AG08396 (cell line): ENCODE results near the gene GIPC1.

Experiments used
- DNase-seq: peaks from one replicate; pipeline ENCODE4 v3.0.0; 2012; ENCODE audit warnings: low spot score, mixed read lengths

GIPC1 gene

DNA sequence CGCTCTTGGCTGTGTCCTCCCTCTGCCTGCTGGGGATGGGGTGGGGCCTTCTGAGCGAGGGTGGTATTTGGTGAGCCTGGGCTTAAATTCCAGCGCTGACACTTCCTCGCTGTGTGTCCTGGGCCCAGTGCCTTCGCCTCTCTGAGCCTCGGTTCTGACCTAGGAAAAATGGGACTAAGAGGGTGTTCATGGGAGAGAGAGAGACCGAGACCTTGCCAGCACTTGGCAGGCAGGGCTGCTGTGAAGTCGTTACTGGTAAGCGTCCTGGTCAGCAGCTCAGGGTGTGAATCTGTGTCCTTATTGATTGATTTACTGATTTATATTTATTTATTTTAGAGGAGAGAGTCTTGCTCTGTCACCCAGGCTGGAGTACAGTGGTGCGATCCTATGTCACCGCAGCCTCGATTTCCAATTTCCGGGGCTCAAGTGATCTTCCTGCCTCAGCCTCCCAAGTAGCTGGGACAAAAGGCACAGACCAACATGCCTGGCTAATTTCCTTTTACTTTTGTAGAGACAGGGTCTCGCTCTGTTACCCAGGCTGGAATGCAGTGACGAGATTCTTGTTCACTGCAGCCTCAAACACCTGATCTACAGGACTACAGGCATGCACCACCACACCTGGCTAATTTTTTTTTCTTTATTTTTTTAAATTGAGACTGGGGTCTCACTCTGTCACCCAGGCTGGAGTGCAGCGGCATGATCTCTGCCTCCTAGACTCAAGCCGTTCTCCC lies 60.4 kb downstream of the GIPC1 start:
- DNase-seq = no peak

DNA sequence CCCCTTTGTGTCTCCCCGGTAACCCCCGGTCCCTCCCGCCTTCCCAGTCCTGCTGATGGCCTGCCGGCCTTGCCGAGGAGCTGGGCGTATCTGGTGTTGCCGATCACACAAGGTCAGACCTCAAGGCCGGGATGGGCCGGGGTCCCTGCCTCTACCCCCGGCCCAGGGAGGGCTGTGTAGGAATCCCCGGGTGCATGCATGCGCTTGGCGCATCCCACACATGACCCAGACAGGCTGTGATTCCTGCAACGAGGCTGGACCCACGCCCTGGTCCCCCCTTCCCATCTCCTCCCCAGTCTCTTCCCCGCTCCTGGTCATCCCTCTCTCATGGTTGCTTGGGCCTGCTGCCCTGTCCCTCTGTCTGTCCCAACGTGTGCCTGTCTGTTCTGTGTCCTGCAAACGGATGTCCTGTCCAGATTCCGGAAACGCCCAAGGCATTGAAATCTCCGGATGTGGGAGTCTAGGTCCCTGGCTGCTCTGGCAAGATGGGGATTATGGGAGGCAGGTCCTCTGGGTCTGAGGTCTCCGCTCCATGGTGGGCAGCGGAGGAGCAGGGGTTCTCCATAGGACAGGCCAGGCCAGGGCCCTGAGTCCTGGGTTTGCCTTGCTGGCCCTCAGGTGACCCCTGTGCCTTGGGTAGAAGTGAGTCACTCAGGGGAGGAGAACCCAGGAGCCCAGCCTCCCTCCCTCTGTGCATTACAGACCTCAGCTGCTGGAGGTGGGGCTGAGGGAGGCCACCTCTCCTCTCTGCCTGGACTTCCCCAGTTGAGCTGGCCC lies 61.2 kb downstream of the GIPC1 start:
- peak; percentile 75 for DNase-seq

DNA sequence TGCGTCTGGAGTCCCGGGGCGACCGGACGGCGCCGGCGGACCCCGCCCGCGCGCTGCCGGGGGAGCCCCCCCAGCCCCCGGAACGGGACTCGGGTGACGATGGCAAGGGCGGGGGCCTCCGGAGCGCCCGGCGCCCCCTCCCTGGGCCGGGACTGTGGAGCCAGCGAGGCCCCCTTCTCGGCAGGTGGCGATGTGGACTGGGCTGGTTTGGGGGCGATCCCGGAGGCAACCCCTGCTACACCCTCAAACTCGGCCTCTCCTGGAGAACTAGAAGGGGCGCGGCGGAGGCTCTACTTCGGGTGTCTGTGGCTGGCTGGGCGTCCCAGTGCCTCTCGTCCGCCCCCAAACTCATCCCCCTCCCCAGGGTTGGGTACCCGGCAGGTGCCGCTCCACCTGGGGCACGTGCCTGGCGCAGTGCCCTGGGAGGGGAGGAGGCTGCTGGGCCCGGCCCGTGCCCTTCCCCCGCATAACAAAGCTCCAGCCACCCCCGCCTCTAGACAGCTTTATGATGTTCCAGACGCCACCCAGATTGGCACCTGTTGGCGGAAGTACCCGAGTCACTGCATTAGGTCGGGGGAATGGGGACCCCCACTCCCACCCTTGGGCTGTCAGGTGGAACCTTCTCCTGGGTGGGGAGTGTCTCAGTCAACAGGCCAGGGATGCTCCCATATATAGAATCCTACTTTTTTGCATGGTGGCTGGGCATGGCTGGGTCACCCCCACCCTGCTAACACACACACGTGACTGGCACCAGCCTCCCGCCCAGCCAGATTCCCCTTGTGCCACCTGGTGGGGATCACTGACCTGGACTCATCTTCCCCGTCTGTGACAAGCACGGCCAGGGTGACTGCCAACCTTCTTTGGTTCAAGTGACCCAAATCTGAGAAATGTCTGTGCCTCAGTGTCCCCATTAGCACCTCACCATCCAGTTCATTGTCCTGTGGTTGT lies 62.1 kb downstream of the GIPC1 start:
- DNase-seq = no peak

DNA sequence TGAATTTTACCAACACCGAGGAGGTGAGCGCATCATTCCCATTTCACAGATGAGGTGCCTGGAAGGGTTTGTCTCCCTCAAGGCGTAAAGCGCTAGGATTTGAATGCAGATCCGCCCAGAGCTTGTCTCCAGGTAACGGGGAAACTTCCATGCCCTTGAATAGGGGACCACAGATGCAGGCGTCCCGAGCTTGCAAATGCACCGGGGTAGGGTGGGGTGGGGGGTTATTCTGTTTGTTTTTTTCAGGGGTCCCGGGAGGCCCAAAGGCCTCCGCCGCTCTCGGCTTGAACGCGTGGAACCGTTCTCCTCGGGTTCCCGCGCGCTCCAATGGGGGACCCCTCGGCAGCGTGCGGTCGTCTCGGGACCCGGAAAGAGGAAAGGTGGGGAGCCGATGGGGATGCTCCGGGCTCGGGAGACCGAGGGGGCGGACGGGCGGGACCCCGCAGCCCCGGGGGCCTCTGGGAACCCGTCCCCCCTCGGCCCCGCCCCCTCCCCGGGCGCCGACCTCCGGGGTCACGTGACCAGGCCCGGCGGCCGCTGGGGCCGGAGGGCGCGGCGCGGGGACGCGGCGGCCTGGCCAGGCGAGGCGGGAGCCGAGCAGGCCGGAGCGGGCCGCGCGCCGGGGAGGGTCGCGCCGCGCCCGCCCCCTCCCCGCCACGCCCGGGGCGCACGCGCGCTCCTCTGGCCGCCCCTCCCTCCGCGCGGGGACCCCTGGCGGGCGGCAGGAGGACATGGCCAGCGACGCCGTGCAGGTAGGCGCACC lies 63.0 kb downstream of the GIPC1 start, which contains the start of gene PKN1:
PKN1 (plus strand) TSS at position 516 of the 763 bp plus-strand sequence; CDS start at position 732, 216 bp downstream.
- DNase-seq = peak; percentile 88

DNA sequence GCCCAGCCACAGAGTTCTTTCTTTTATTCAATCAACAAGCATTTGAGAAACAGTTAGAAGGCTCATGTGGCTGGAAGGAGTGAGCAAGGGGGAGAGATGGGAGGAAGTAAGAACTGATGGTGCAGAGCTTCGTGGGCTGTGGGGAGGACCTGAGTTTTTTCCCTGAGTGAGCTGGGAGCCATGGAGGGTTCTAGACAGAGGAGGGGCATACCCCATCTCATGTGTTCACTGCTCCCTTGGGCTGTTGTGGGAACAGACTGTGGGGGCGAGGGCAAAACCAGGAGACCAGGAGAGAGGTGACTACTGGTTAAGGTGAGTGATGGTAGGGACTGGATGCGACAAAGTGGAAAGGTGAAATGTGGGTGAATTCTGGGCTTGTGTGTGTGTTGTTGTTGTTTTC lies 65.2 kb downstream of the GIPC1 start:
- DNase-seq = no peak

DNA sequence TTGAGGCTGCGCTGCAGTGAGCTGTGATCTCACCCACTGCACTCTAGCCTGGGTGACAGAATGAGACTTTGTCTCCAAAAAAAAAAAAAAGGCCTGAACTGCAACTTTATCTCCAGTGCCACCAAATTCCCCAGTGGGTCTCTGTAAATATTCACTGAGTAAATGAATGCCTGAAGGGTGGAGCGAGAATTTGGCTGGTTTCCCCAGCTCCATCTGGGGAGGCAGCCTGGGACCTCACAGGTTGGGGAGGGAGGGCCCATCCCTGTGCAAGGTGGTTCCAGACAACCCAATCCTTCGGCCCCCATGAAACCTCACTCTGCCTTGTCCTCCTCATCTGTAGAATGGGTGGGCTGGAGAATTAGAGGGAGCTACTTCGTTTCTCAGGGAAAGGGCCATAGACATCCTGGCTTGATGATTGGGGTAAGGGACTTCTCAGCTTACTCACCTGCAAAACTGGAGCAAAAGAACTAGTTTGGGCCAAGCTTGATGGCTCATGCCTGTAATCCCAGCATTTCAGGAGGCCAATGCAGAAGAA lies 67.0 kb downstream of the GIPC1 start:
- no peak for DNase-seq
